SK-N-SH treated with all-trans-retinoic acid at 6 μM for 48 hours (cell line): ENCODE data around the gene HOXB13.

Experiments
- ATAC-seq: fragments of 200-7000 bp; cut with Tn5 transposase; 3 replicates; pipeline ENCODE4 v1.9.1; 2020; ENCODE audit warnings: mild to moderate bottlenecking, moderate library complexity
- ARNTL ChIP-seq: fragments of 450-650 bp; formaldehyde crosslinking; IDR thresholded peaks from 2 replicates; pipeline ENCODE4 v1.5.0; 2020; ENCODE audit warnings: low read depth, mild to moderate bottlenecking, moderate library complexity, borderline replicate concordance
- BACH2 ChIP-seq: fragments of 250-450 bp; sonication (Bioruptor Pico); IDR thresholded peaks from 2 replicates; pipeline ENCODE4 v1.9.0; 2021; ENCODE audit warnings: mild to moderate bottlenecking, borderline replicate concordance
- CREB5 ChIP-seq: fragments of 250-450 bp; sonication (Bioruptor Pico); IDR thresholded peaks from 2 replicates; pipeline ENCODE4 v1.5.1; 2020; ENCODE audit warnings: low read depth, mild to moderate bottlenecking, moderate library complexity
- ESRRG ChIP-seq: fragments of 250-450 bp; sonication (Bioruptor Pico); IDR thresholded peaks from 2 replicates; pipeline ENCODE4 v1.6.1; 2021; ENCODE audit warnings: mild to moderate bottlenecking
- GLIS3 ChIP-seq: fragments of 250-450 bp; sonication (Bioruptor Pico); IDR thresholded peaks from 2 replicates; pipeline ENCODE4 v1.5.0; 2020; ENCODE audit warnings: mild to moderate bottlenecking, moderate library complexity
- ISL1 ChIP-seq: fragments of 250-450 bp; sonication (Bioruptor Pico); IDR thresholded peaks from 2 replicates; pipeline ENCODE4 v2.1.2; 2022; ENCODE audit warnings: mild to moderate bottlenecking, moderate library complexity
- OSR1 ChIP-seq: fragments of 250-450 bp; sonication (Bioruptor Pico); IDR thresholded peaks from 2 replicates; pipeline ENCODE4 v1.8.0; 2022; ENCODE audit warnings: moderate library complexity, mild to moderate bottlenecking, inconsistent platforms
- PATZ1 ChIP-seq: fragments of 250-450 bp; sonication (Bioruptor Pico); IDR thresholded peaks from 2 replicates; pipeline ENCODE4 v1.8.0; 2020; ENCODE audit warnings: mild to moderate bottlenecking, moderate library complexity, borderline replicate concordance
- POU6F1 ChIP-seq: fragments of 250-450 bp; sonication (Bioruptor Pico); IDR thresholded peaks from 2 replicates; pipeline ENCODE4 v1.8.0; 2021; ENCODE audit warnings: low read depth, mild to moderate bottlenecking, moderate library complexity, borderline replicate concordance
- PPARA ChIP-seq: fragments of 250-450 bp; sonication (Bioruptor Pico); IDR thresholded peaks from 2 replicates; pipeline ENCODE4 v1.5.0; 2020; ENCODE audit warnings: mild to moderate bottlenecking, borderline replicate concordance
- RARB ChIP-seq: fragments of 250-450 bp; sonication (Bioruptor Pico); IDR thresholded peaks from 2 replicates; pipeline ENCODE4 v1.8.0; 2021; ENCODE audit warnings: mild to moderate bottlenecking, moderate library complexity
- SNAI2 ChIP-seq: fragments of 250-450 bp; sonication (Bioruptor Pico); IDR thresholded peaks from 2 replicates; pipeline ENCODE4 v1.5.0; 2020; ENCODE audit warnings: mild to moderate bottlenecking, moderate library complexity
- TCF4 ChIP-seq: fragments of 250-450 bp; sonication (Bioruptor Pico); IDR thresholded peaks from 2 replicates; pipeline ENCODE4 v1.8.0; 2021; ENCODE audit warnings: mild to moderate bottlenecking, moderate library complexity, borderline replicate concordance
- TOX ChIP-seq: fragments of 250-450 bp; sonication (Bioruptor Pico); IDR thresholded peaks from 2 replicates; pipeline ENCODE4 v1.8.0; 2021; ENCODE audit warnings: mild to moderate bottlenecking, moderate library complexity, borderline replicate concordance
- TSHZ2 ChIP-seq: fragments of 250-450 bp; sonication (Bioruptor Pico); IDR thresholded peaks from 2 replicates; pipeline ENCODE4 v1.5.0; 2020; ENCODE audit warnings: mild to moderate bottlenecking, moderate library complexity
- ZC3H10 ChIP-seq: fragments of 250-450 bp; sonication (Bioruptor Pico); IDR thresholded peaks from 2 replicates; pipeline ENCODE4 v1.5.1; 2021; ENCODE audit warnings: mild to moderate bottlenecking, moderate library complexity
- ZFP3 ChIP-seq: fragments of 250-450 bp; sonication (Bioruptor Pico); IDR thresholded peaks from 2 replicates; pipeline ENCODE4 v1.5.0; 2020; ENCODE audit warnings: mild to moderate bottlenecking, moderate library complexity
- ZNF565 ChIP-seq: fragments of 450-650 bp; formaldehyde crosslinking; conservative IDR thresholded peaks from 2 replicates; pipeline ENCODE4 v1.5.0; 2020; ENCODE audit warnings: low read depth, mild to moderate bottlenecking, moderate library complexity
- ZNF70 ChIP-seq: fragments of 450-650 bp; formaldehyde crosslinking; IDR thresholded peaks from 2 replicates; pipeline ENCODE4 v1.5.0; 2020; ENCODE audit warnings: mild to moderate bottlenecking, moderate library complexity
- ZNF8 ChIP-seq: fragments of 450-650 bp; formaldehyde crosslinking; IDR thresholded peaks from 2 replicates; pipeline ENCODE4 v1.5.0; 2020; ENCODE audit warnings: mild to moderate bottlenecking, moderate library complexity

HOXB13 gene

GRCh38 chr17:48728232-48729231 is at the start of gene HOXB13:
Gene HOXB13, minus strand, starts transcription at chr17:48728750. Its CDS starts 157 bp downstream, at chr17:48728593.
- ATAC-seq: peak; percentile 16; the same call in 2 of the 3 replicates
- TF ChIP-seq ZNF70 (CRISPR knock-in tag): no peak
- no peak for TF ChIP-seq CREB5 (CRISPR knock-in tag)
- TF ChIP-seq ZC3H10 (CRISPR knock-in tag): no peak
- no peak for TF ChIP-seq BACH2 (CRISPR knock-in tag)
- TF ChIP-seq, all 23 proteins: peak for 0

- no peak for ATAC-seq
- TF ChIP-seq ZNF565: no peak
- no peak for TF ChIP-seq ZFP3
- TF ChIP-seq GLIS3 (CRISPR knock-in tag): no peak
- TF ChIP-seq ZNF8 (CRISPR knock-in tag): no peak
- TF ChIP-seq TOX (CRISPR knock-in tag): no peak
- no peak for TF ChIP-seq RARB
- TF ChIP-seq BACH2 (CRISPR knock-in tag): no peak
- TF ChIP-seq SNAI2 (CRISPR knock-in tag): no peak
- TF ChIP-seq ISL1: no peak
- TF ChIP-seq ARNTL (CRISPR knock-in tag): no peak
- TF ChIP-seq TSHZ2: no peak
- no peak for TF ChIP-seq ZC3H10 (CRISPR knock-in tag)
- no peak for TF ChIP-seq CREB5 (CRISPR knock-in tag)
- TF ChIP-seq PPARA (CRISPR knock-in tag): no peak
Observed at GRCh38 chr17:48776602-48777001, 48.1 kb upstream of the HOXB13 start.

- TF ChIP-seq ARNTL (CRISPR knock-in tag) (no peak), TOX (CRISPR knock-in tag) (no peak), POU6F1 (no peak), PATZ1 (CRISPR knock-in tag) (no peak), ZNF565 (no peak), ZC3H10 (CRISPR knock-in tag) (no peak), ZFP3 (no peak), OSR1 (CRISPR knock-in tag) (no peak), RARB (no peak), SNAI2 (CRISPR knock-in tag) (no peak), BACH2 (CRISPR knock-in tag) (no peak), ISL1 (no peak), TCF4 (CRISPR knock-in tag) (no peak), GLIS3 (CRISPR knock-in tag) (no peak), ESRRG (CRISPR knock-in tag) (no peak)
Observed at GRCh38 chr17:48773245-48773644, 44.7 kb upstream of the HOXB13 start.

More at GRCh38 chr17:48773245-48773644, 44.7 kb upstream of the HOXB13 start:
- no peak for ATAC-seq
